Measurements from ENCODE around the gene SKI.

SKI gene

GRCh38 chr1:2266301-2266975, 38.3 kb downstream of the SKI start:
- no peak for DNase-seq (ENCODE audit: low read depth)
- no peak for TF ChIP-seq CTCF (IDR thresholded peaks at IDR 0.05; ENCODE audit: control insufficient read depth, insufficient read depth, low read depth, low read length, missing control alignments)
- no peak overlapping the region for H3K4me3 ChIP-seq (ENCODE audit: control insufficient read depth, low read depth, low read length)

- no peak for DNase-seq (ENCODE audit: low read depth)
- TF ChIP-seq CTCF (IDR thresholded peaks at IDR 0.05; ENCODE audit: control insufficient read depth, insufficient read depth, low read depth, low read length, missing control alignments), result no peak
- no peak overlapping the region for H3K4me3 ChIP-seq (ENCODE audit: control insufficient read depth, low read depth, low read length)
These were observed 39.1 kb downstream of the SKI start for GRCh38 chr1:2267051-2267830.

DNA sequence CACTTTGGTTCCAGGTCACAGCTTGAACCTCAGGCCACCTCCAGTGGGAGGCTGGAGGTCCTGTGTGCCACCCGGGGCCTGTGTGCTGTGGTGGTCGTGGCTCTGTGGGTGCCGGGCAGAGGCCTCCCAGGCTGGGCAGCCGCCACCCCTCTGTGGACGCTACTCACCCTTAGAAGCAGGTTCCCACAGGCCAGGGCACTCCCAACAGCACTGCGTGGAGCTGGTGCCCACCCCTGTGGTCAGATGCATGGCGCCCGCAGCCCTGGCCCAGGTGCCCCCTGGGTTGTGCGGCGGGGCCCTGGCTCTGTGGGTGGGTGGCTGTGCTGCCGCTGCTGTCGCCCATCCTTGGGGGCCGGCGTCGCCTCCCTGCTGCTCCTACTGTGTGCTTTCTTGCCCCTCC, 39.7 kb downstream of the SKI start:
- H3K4me3 ChIP-seq (ENCODE audit: control insufficient read depth, low read depth, low read length), result no peak overlapping the region
- no peak for DNase-seq (ENCODE audit: low read depth)
- TF ChIP-seq CTCF (IDR thresholded peaks at IDR 0.05; ENCODE audit: control insufficient read depth, insufficient read depth, low read depth, low read length, missing control alignments), result no peak

GRCh38 chr1:2268285-2269056, 40.4 kb downstream of the SKI start:
- H3K4me3 ChIP-seq (ENCODE audit: control insufficient read depth, low read depth, low read length), result no peak overlapping the region
- no peak for TF ChIP-seq CTCF (IDR thresholded peaks at IDR 0.05; ENCODE audit: control insufficient read depth, insufficient read depth, low read depth, low read length, missing control alignments)
- DNase-seq (ENCODE audit: low read depth), result no peak

GRCh38 chr1:2269193-2269921, 41.2 kb downstream of the SKI start:
- DNase-seq (ENCODE audit: low read depth), result no peak
- no peak for TF ChIP-seq CTCF (IDR thresholded peaks at IDR 0.05; ENCODE audit: control insufficient read depth, insufficient read depth, low read depth, low read length, missing control alignments)

DNA sequence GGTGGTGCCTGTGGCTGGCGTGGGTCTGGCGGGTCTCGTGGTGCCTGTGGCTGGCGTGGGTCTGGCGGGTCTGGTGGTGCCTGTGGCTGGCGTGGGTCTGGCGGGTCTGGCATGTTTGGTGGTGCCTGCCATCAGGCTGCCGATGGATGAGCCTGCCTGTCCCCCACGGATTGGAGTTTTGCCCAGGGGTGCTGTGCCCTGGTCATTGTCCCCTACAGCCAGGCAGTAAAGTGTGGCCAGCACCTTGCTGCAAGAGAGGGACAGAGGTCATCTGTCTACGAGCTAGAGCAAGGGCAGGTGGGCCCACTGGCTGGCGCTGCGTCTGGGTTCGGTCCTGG, 41.8 kb downstream of the SKI start:
- no peak for DNase-seq (ENCODE audit: low read depth)
- H3K4me3 ChIP-seq (ENCODE audit: control insufficient read depth, low read depth, low read length), result no peak overlapping the region
- TF ChIP-seq CTCF (IDR thresholded peaks at IDR 0.05; ENCODE audit: control insufficient read depth, insufficient read depth, low read depth, low read length, missing control alignments), result no peak

More at GRCh38 chr1:2269193-2269921, 41.2 kb downstream of the SKI start:
- no peak overlapping the region for H3K4me3 ChIP-seq (ENCODE audit: control insufficient read depth, low read depth, low read length)

Measured in AG09309 (cell line).